HCT116 (cell line): ENCODE data around the gene SCD5. TPM values are rescaled to one million over a fixed set of nuclear protein-coding genes. Genes with fewer than 3 reads are reported as not detected.
A peak's percentile ranks its signal among the peaks of the same experiment; 100 is the strongest.

Source experiments
- ATAC-seq: fragments of 200-7000 bp; cut with Tn5 transposase; 2 replicates; pipeline ENCODE4 v1.9.1; 2020; ENCODE audit warnings: mild to moderate bottlenecking, moderate library complexity
- BruUV-seq: library from RNA; stranded (reverse); fragments of 400-500 nt; replicated peaks from 2 replicates; lab custom pipeline; 2021; lab: Mats Ljungman, UMichigan
- CTCF ChIA-PET: fragments of 300-600 bp; sonication (Branson Sonifier 250); formaldehyde crosslinking; loops from one replicate; lab custom pipeline; 2021; ENCODE audit warnings: antibody characterized with exemption; lab: Charles Lee
- POLR2A ChIA-PET: fragments of 300-600, 350-600 bp; sonication (Branson Sonifier 250); formaldehyde crosslinking; loops from one replicate; lab custom pipeline; 2021; ENCODE audit warnings: antibody characterized with exemption; lab: Charles Lee
- RAD21 ChIA-PET, 2 experiments: fragments of 300-600 bp; sonication (Branson Sonifier 250); formaldehyde crosslinking; loops; one replicate each; lab custom pipeline; 2023; ENCODE audit warnings: low total read pairs in 2 of 2; ENCODE audit not compliant: uncharacterized antibody in 2 of 2, unreplicated experiment in 2 of 2, low non-redundant PET in 1 of 2; lab: Charles Lee
- DNase-seq: peaks from one replicate; pipeline ENCODE4 v3.0.0-alpha.2; 2010; ENCODE audit warnings: low read depth, low spot score
- H2AFZ ChIP-seq: fragments of 200-600 bp; shearing (Covaris generic), sonication (generic); 2 replicates; pipeline ENCODE4 v1.6.1; 2017; ENCODE audit warnings: low read depth, mixed run types, mixed read lengths, antibody characterized with exemption, low read length; ENCODE audit not compliant: poor library complexity, severe bottlenecking
- H3K27ac ChIP-seq: 2 replicates; pipeline ENCODE4 v1.5.1; 2012; ENCODE audit warnings: low read depth, low read length
- H3K27me3 ChIP-seq: fragments of 200-600 bp; sonication (generic); 2 replicates; pipeline ENCODE4 v1.6.1; 2016; ENCODE audit warnings: mixed run types, low read length, mixed read lengths; ENCODE audit not compliant: insufficient read depth
- H3K36me3 ChIP-seq, 2 experiments: fragments of 200-500 bp in 1 of 2; fragments of 200-600 bp in 1 of 2; sonication (Bioruptor generic) in 1 of 2; sonication (generic) in 1 of 2; 2 replicates each; pipeline versions ENCODE4 v1.5.1 to v1.6.1; 2014 to 2016; ENCODE audit warnings: low read length in 2 of 2, inconsistent platforms in 1 of 2, mixed read lengths in 1 of 2, mixed run types in 1 of 2; ENCODE audit not compliant: insufficient read depth in 2 of 2, control insufficient read depth in 1 of 2
- H3K4me1 ChIP-seq, 2 experiments: fragments of 200-600 bp in 1 of 2; sonication (generic) in 1 of 2; 2 replicates each; pipeline versions ENCODE4 v1.5.1 to v1.6.1; 2012 to 2017; ENCODE audit warnings: low read length in 2 of 2, inconsistent platforms in 1 of 2, mild to moderate bottlenecking in 1 of 2, mixed read lengths in 1 of 2, mixed run types in 1 of 2, moderate library complexity in 1 of 2; ENCODE audit not compliant: insufficient read depth in 2 of 2, control insufficient read depth in 1 of 2
- H3K4me2 ChIP-seq: fragments of 200-600 bp; sonication (generic); 2 replicates; pipeline ENCODE4 v1.6.1; 2017; ENCODE audit warnings: mixed run types, low read length, mixed read lengths
- H3K4me3 ChIP-seq, 2 experiments: fragments of 200-600 bp in 1 of 2; sonication (generic) in 1 of 2; replicated peaks in 1 of 2; 2 replicates each; pipeline ENCODE4 v1.5.1; 2011 to 2016; ENCODE audit warnings: low read length in 2 of 2, control low read depth in 1 of 2, low read depth in 1 of 2, mild to moderate bottlenecking in 1 of 2, mixed read lengths in 1 of 2, mixed run types in 1 of 2
- H3K79me2 ChIP-seq: fragments of 200-600 bp; sonication (generic); 2 replicates; pipeline ENCODE4 v1.6.1; 2017; ENCODE audit warnings: mild to moderate bottlenecking, mixed run types, low read length, moderate library complexity, mixed read lengths; ENCODE audit not compliant: insufficient read depth
- H3K9ac ChIP-seq: fragments of 200-600 bp; sonication (generic); 2 replicates; pipeline ENCODE4 v1.6.1; 2016; ENCODE audit warnings: low read length, mixed read lengths
- H3K9me2 ChIP-seq: fragments of 200-600 bp; sonication (generic), shearing (Covaris generic); 2 replicates; pipeline ENCODE4 v1.6.1; 2017; ENCODE audit warnings: mixed run types, mild to moderate bottlenecking, moderate library complexity; ENCODE audit not compliant: insufficient read depth
- H3K9me3 ChIP-seq, 2 experiments: fragments of 200-500 bp in 1 of 2; fragments of 200-600 bp in 1 of 2; sonication (Bioruptor generic) in 1 of 2; sonication (generic) in 1 of 2; 2 replicates each; pipeline ENCODE4 v1.6.1; 2014 to 2017; ENCODE audit warnings: low read length in 2 of 2, mixed read lengths in 2 of 2, inconsistent platforms in 1 of 2, low read depth in 1 of 2, mild to moderate bottlenecking in 1 of 2, mixed run types in 1 of 2, moderate library complexity in 1 of 2; ENCODE audit not compliant: control insufficient read depth in 1 of 2, insufficient read depth in 1 of 2
- H4K20me1 ChIP-seq: fragments of 200-600 bp; sonication (generic), shearing (Covaris generic); 2 replicates; pipeline ENCODE4 v1.6.1; 2017; ENCODE audit warnings: mixed run types, mild to moderate bottlenecking, moderate library complexity; ENCODE audit not compliant: insufficient read depth
- JUND ChIP-seq: IDR thresholded peaks from 2 replicates; pipeline ENCODE4 v1.6.1; 2012
- POLR2AphosphoS5 ChIP-seq: IDR thresholded peaks from 2 replicates; pipeline ENCODE4 v1.6.1; 2011; ENCODE audit warnings: mild to moderate bottlenecking, low read depth, low read length, moderate library complexity
- TCF7L2 ChIP-seq: IDR thresholded peaks from 2 replicates; pipeline ENCODE4 v1.7.0; 2011; ENCODE audit warnings: borderline replicate concordance, inconsistent platforms; ENCODE audit not compliant: insufficient read depth, insufficient read length; ENCODE audit errors: extremely low read depth
- YY1 ChIP-seq: IDR thresholded peaks from 2 replicates; pipeline ENCODE4 v1.6.1; 2011; ENCODE audit warnings: low read length, low read depth, moderate library complexity, mild to moderate bottlenecking; ENCODE audit not compliant: insufficient replicate concordance; ENCODE audit errors: extremely low read depth
- ZNF274 ChIP-seq: fragments of 200-500 bp; sonication (Bioruptor generic); IDR thresholded peaks from 2 replicates; pipeline ENCODE4 v1.6.1; 2014; ENCODE audit warnings: mild to moderate bottlenecking, low read depth, low read length, inconsistent platforms
- intact Hi-C: fragments of 100-400 bp; cut with micrococcal nuclease; formaldehyde crosslinking; loops from 2 replicates; pipeline ENCODE4 v1.10.0; 2022
- total RNA-seq: library from RNA; stranded (reverse); gene quantifications from one replicate; pipeline ENCODE4 v1.2.1, GENCODE V29; 2021; ENCODE audit not compliant: unreplicated experiment
- TF ChIP-seq, protein P1 (sequence below), 3 experiments: fragments of 200-600 bp in 1 of 3; sonication (generic) in 1 of 3; IDR thresholded peaks in 2 of 3; conservative IDR thresholded peaks in 1 of 3; 2 replicates each; pipeline ENCODE4 v1.5.1; 2012 to 2017; ENCODE audit warnings: low read depth in 2 of 3, low read length in 2 of 3, antibody characterized with exemption in 1 of 3, borderline replicate concordance in 1 of 3, control low read depth in 1 of 3, mild to moderate bottlenecking in 1 of 3, mixed read lengths in 1 of 3, mixed run types in 1 of 3, moderate library complexity in 1 of 3; ENCODE audit not compliant: insufficient read depth in 1 of 3

The SCD5 gene
- total RNA-seq, 1 experiment from 2014 or later, result 21.7 TPM

DNA sequence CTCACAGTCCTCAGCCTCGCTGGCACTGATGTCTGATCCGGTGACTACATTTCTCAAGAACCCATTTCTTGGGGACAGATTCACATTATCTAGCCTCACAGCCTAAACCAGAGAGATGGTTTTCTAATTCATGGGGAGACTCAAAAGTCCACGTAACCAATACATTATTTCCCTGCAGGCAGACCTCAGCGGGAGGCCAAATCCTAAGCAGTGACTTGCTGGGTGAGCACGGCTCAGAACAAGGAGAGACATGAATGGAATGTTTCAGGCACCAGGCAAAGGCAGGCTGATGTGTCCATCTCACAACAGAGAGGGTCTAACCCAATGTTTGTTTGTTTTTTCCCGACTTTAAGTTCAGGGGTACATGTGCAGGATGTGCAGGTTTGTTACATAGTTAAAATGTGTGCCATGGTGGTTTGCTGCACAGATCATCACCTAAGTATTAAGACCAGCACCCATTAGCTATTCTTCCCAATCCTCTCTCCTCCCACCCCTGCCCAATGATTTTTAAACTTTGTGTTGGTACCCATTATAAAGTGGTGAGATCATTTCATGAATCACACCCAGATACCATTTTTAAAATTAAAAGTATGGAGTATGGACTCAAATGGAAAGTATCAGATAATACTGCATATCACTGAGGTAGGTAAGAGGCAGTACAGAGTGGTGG is 53.3 kb downstream of the SCD5 start:
- DNase-seq (no peak), ATAC-seq (no peak)
- RAD21 ChIA-PET, result no interaction called here
- Histone ChIP-seq H3K27ac (no peak overlapping the region), H3K9me2 (no peaks in the 10 kb centered on the region), H3K4me2 (peak overlapping the region; percentile 13; the same call in 1 of the 2 replicates), H3K36me3 (no peaks in the 10 kb centered on the region), H4K20me1 (no peaks in the 10 kb centered on the region), H3K4me3 (no peak overlapping the region), H3K27me3 (no peaks in the 10 kb centered on the region), H3K4me1 (peaks cover 3 to 20% of the 10 kb centered on the region in 2 experiments; a peak in 2 of 4 replicates), H3K79me2 (no peaks in the 10 kb centered on the region), H3K9ac (no peak overlapping the region), H2AFZ (no peak overlapping the region), H3K9me3 (no peaks in the 10 kb centered on the region)
- BruUV-seq, result no TSS peak
- intact Hi-C loops, result no loop called here
- POLR2A ChIA-PET, result no interaction called here
- CTCF ChIA-PET, result no interaction called here
- TF ChIP-seq TCF7L2 (no peak), POLR2AphosphoS5 (no peak), JUND (no peak), ZNF274 (no peak), YY1 (no peak)
- TF ChIP-seq, protein P1, sequence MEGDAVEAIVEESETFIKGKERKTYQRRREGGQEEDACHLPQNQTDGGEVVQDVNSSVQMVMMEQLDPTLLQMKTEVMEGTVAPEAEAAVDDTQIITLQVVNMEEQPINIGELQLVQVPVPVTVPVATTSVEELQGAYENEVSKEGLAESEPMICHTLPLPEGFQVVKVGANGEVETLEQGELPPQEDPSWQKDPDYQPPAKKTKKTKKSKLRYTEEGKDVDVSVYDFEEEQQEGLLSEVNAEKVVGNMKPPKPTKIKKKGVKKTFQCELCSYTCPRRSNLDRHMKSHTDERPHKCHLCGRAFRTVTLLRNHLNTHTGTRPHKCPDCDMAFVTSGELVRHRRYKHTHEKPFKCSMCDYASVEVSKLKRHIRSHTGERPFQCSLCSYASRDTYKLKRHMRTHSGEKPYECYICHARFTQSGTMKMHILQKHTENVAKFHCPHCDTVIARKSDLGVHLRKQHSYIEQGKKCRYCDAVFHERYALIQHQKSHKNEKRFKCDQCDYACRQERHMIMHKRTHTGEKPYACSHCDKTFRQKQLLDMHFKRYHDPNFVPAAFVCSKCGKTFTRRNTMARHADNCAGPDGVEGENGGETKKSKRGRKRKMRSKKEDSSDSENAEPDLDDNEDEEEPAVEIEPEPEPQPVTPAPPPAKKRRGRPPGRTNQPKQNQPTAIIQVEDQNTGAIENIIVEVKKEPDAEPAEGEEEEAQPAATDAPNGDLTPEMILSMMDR (IDR thresholded peaks at IDR 0.05 in 2 of 3, conservative IDR thresholded peaks at IDR 0.05 in 1 of 3; ENCODE audit: borderline replicate concordance in 1 of 3, insufficient read depth in 1 of 3, low read depth in 2 of 3, low read length in 2 of 3), result no peak
